Suprapubic skin (tissue), 2 donors: Measurements from ENCODE around the gene COL20A1.

Experiments used
- EP300 ChIP-seq: sonication (generic); formaldehyde crosslinking; IDR thresholded peaks from one replicate; pipeline ENCODE4 v1.6.1; 2017; ENCODE audit warnings: antibody characterized with exemption
- POLR2A ChIP-seq, 2 donors: fragments of 450-650 bp; IDR thresholded peaks; one replicate each; pipeline ENCODE4 v1.6.1; 2017; ENCODE audit warnings: antibody characterized with exemption in 2 of 2, mild to moderate bottlenecking in 2 of 2, moderate library complexity in 2 of 2

GRCh38 chr20:63280371-63280770 lies 12.6 kb upstream of the COL20A1 start:
- TF ChIP-seq EP300: no peak
- no peak for TF ChIP-seq POLR2A (IDR thresholded peaks at IDR 0.05)
